Ishikawa (cell line): Measurements from ENCODE around the gene PMIS2.

Experiments
- CEBPB ChIP-seq: IDR thresholded peaks from 2 replicates; pipeline ENCODE4 v1.6.1; 2012
- CREB1 ChIP-seq: IDR thresholded peaks from 2 replicates; pipeline ENCODE4 v1.6.1; 2012; ENCODE audit warnings: low read depth
- EP300 ChIP-seq: IDR thresholded peaks from 2 replicates; pipeline ENCODE4 v1.6.1; 2012; ENCODE audit warnings: borderline replicate concordance
- FOXM1 ChIP-seq: IDR thresholded peaks from 2 replicates; pipeline ENCODE4 v1.6.1; 2012; ENCODE audit warnings: low read depth, borderline replicate concordance
- MAX ChIP-seq: IDR thresholded peaks from 2 replicates; pipeline ENCODE4 v1.6.1; 2012
- NFIC ChIP-seq: IDR thresholded peaks from 2 replicates; pipeline ENCODE4 v1.6.1; 2012
- RAD21 ChIP-seq: IDR thresholded peaks from 2 replicates; pipeline ENCODE4 v1.6.1; 2012; ENCODE audit warnings: low read depth
- TAF1 ChIP-seq: IDR thresholded peaks from 2 replicates; pipeline ENCODE4 v1.6.1; 2012; ENCODE audit warnings: low read depth, mild to moderate bottlenecking
- TCF12 ChIP-seq: IDR thresholded peaks from 2 replicates; pipeline ENCODE4 v1.6.1; 2012; ENCODE audit warnings: low read depth
- USF1 ChIP-seq: IDR thresholded peaks from 2 replicates; pipeline ENCODE4 v1.6.1; 2012
- TF ChIP-seq, protein P1 (sequence below): IDR thresholded peaks from 2 replicates; pipeline ENCODE4 v1.6.1; 2012; ENCODE audit warnings: low read depth, mild to moderate bottlenecking

DNA sequence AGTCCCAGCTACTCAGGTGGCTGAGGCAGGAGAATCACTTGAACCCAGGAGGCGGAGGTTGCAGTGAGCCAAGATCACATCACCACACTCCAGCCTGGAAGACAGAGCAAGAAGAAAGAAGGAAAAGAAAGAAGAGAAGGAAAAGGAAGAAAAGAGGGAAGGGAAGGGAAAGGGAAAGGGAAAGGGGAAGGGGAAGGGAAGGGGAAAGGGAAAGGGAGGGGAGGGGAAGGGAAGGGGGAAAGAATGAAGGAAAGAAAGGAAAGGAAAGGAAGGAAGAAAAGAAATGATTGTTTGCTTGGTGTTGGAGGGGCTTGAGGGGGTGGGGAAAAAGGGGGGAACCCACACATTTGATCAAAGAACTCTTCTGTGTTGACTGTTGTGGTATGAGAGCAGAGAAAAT lies 10.0 kb downstream of the PMIS2 start:
- TF ChIP-seq MAX (no peak), RAD21 (no peak), CEBPB (no peak), TAF1 (no peak), EP300 (no peak), NFIC (no peak), TCF12 (no peak), CREB1 (no peak), FOXM1 (no peak), USF1 (no peak)
- TF ChIP-seq, protein P1, sequence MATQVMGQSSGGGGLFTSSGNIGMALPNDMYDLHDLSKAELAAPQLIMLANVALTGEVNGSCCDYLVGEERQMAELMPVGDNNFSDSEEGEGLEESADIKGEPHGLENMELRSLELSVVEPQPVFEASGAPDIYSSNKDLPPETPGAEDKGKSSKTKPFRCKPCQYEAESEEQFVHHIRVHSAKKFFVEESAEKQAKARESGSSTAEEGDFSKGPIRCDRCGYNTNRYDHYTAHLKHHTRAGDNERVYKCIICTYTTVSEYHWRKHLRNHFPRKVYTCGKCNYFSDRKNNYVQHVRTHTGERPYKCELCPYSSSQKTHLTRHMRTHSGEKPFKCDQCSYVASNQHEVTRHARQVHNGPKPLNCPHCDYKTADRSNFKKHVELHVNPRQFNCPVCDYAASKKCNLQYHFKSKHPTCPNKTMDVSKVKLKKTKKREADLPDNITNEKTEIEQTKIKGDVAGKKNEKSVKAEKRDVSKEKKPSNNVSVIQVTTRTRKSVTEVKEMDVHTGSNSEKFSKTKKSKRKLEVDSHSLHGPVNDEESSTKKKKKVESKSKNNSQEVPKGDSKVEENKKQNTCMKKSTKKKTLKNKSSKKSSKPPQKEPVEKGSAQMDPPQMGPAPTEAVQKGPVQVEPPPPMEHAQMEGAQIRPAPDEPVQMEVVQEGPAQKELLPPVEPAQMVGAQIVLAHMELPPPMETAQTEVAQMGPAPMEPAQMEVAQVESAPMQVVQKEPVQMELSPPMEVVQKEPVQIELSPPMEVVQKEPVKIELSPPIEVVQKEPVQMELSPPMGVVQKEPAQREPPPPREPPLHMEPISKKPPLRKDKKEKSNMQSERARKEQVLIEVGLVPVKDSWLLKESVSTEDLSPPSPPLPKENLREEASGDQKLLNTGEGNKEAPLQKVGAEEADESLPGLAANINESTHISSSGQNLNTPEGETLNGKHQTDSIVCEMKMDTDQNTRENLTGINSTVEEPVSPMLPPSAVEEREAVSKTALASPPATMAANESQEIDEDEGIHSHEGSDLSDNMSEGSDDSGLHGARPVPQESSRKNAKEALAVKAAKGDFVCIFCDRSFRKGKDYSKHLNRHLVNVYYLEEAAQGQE: no peak
